Kidney epithelial cell (primary cell): Measurements from ENCODE around the gene TC2N. TPM values are rescaled to one million over a fixed set of nuclear protein-coding genes. Genes with fewer than 3 reads are reported as not detected.
"Not testable (repeated sequence)": the region's sequence is repeated elsewhere in the genome, so short reads cannot be mapped to it uniquely, and the experiment has no call there.

ENCODE experiments used
- DNase-seq: peaks from one replicate; pipeline ENCODE4 v3.0.0-alpha.2; 2010; ENCODE audit warnings: low read depth
- H3K27me3 ChIP-seq: 2 replicates; pipeline ENCODE4 v1.6.0; 2011; ENCODE audit warnings: low read length; ENCODE audit not compliant: control insufficient read depth, insufficient read depth
- H3K36me3 ChIP-seq: 2 replicates; pipeline ENCODE4 v1.5.1; 2011; ENCODE audit warnings: low read length; ENCODE audit not compliant: control insufficient read depth, insufficient read depth
- H3K4me3 ChIP-seq: 2 replicates; pipeline ENCODE4 v1.5.1; 2011; ENCODE audit warnings: low read depth, mild to moderate bottlenecking, control low read depth, low read length
- CTCF ChIP-seq: IDR thresholded peaks from 2 replicates; pipeline ENCODE4 v1.5.1; 2011; ENCODE audit warnings: mild to moderate bottlenecking, moderate library complexity, low read length, control low read depth, inconsistent platforms; ENCODE audit not compliant: insufficient read depth, poor library complexity, severe bottlenecking
- total RNA-seq: library from RNA; depleted of rRNA; stranded (reverse); fragments of >200 nt; gene quantifications from 2 replicates; pipeline ENCODE4 v1.2.3, GENCODE V29; 2015

Gene TC2N
- total RNA-seq, 1 donor from 2014 or later: 9.6 TPM

- no peak for TF ChIP-seq CTCF
- Histone ChIP-seq H3K4me3 (no peak overlapping the region), H3K36me3 (no peaks in the 10 kb centered on the region), H3K27me3 (no peaks in the 10 kb centered on the region)
- DNase-seq: no peak
Observed at GRCh38 chr14:91899806-91900205, 32.5 kb upstream of the TC2N start.

- no peak for DNase-seq
- no peaks in the 10 kb centered on the region for H3K27me3 ChIP-seq
- no peaks in the 10 kb centered on the region for H3K36me3 ChIP-seq
- no peak for TF ChIP-seq CTCF
- H3K4me3 ChIP-seq: no peak overlapping the region
Observed at GRCh38 chr14:91899213-91899612, 31.9 kb upstream of the TC2N start.

- no peaks in the 10 kb centered on the region for H3K36me3 ChIP-seq
- H3K4me3 ChIP-seq: no peak overlapping the region
- no peaks in the 10 kb centered on the region for H3K27me3 ChIP-seq
- no peak for DNase-seq
- no peak for TF ChIP-seq CTCF
Observed at GRCh38 chr14:91898372-91898771, 31.0 kb upstream of the TC2N start.

- not testable (repeated sequence) for H3K27me3 ChIP-seq, DNase-seq, H3K36me3 ChIP-seq, H3K4me3 ChIP-seq
Observed at GRCh38 chr14:91897716-91898115, 30.4 kb upstream of the TC2N start.

GRCh38 chr14:91897106-91897701, 29.9 kb upstream of the TC2N start:
- no peaks in the 10 kb centered on the region for H3K36me3 ChIP-seq
- H3K27me3 ChIP-seq: no peaks in the 10 kb centered on the region
- no peak for DNase-seq
- no peak for TF ChIP-seq CTCF
- no peak overlapping the region for H3K4me3 ChIP-seq

GRCh38 chr14:91896419-91896818, 29.1 kb upstream of the TC2N start:
- Histone ChIP-seq H3K27me3 (no peaks in the 10 kb centered on the region), H3K4me3 (no peak overlapping the region), H3K36me3 (no peaks in the 10 kb centered on the region)
- DNase-seq: no peak
- no peak for TF ChIP-seq CTCF

- DNase-seq: no peak
- TF ChIP-seq CTCF: no peak
- Histone ChIP-seq H3K27me3 (peaks cover 2% of the 10 kb centered on the region), H3K36me3 (no peaks in the 10 kb centered on the region), H3K4me3 (no peak overlapping the region)
Observed at GRCh38 chr14:91893669-91894068, 26.3 kb upstream of the TC2N start.
